Transverse colon (tissue), 4 donors: ENCODE results near the gene B4GALT5. TPM values are rescaled to one million over a fixed set of nuclear protein-coding genes. Genes with fewer than 3 reads are reported as not detected.
A peak's percentile ranks its signal among the peaks of the same experiment; 100 is the strongest.
"Not testable (repeated sequence)": the region's sequence is repeated elsewhere in the genome, so short reads cannot be mapped to it uniquely, and the experiment has no call there.

Experiments
- DNase-seq: peaks from one replicate; pipeline ENCODE4 v3.0.0-alpha.2; 2019
- H3K27ac ChIP-seq, 4 donors: fragments of 200-600 bp; sonication (generic); 2 replicates each; pipeline ENCODE4 v1.5.1; 2016 to 2018; ENCODE audit warnings: inconsistent platforms in 4 of 4
- H3K27me3 ChIP-seq: fragments of 200-600 bp; sonication (generic); 2 replicates; pipeline ENCODE4 v1.5.1; 2017; ENCODE audit warnings: inconsistent platforms
- H3K36me3 ChIP-seq, 4 donors: fragments of 200-600 bp; sonication (generic); 2 replicates each; pipeline ENCODE4 v1.5.1; 2017 to 2019; ENCODE audit warnings: inconsistent platforms in 4 of 4
- H3K4me1 ChIP-seq, 4 donors: fragments of 200-600 bp; sonication (generic); 2 replicates each; pipeline ENCODE4 v1.5.1; 2017 to 2020; ENCODE audit warnings: inconsistent platforms in 4 of 4
- H3K4me3 ChIP-seq, 4 donors: fragments of 200-600 bp; sonication (generic); 1 replicate in 1 of 4; 2 replicates in 3 of 4; pipeline versions ENCODE4 v1.5.1 to v1.6.1; 2017 to 2019; ENCODE audit warnings: inconsistent platforms in 4 of 4
- H3K9me3 ChIP-seq, 2 donors: fragments of 200-600 bp; sonication (generic); 2 replicates each; pipeline ENCODE4 v1.5.1; 2017 to 2019; ENCODE audit warnings: inconsistent platforms in 2 of 2
- EP300 ChIP-seq: sonication (generic); formaldehyde crosslinking; IDR thresholded peaks from one replicate; pipeline ENCODE4 v1.6.1; 2017; ENCODE audit warnings: antibody characterized with exemption, low read depth
- POLR2A ChIP-seq: fragments of 450-650 bp; IDR thresholded peaks from one replicate; pipeline ENCODE4 v1.6.1; 2016; ENCODE audit warnings: antibody characterized with exemption, mild to moderate bottlenecking, moderate library complexity
- POLR2AphosphoS5 ChIP-seq, 3 donors: sonication (generic); formaldehyde crosslinking; IDR thresholded peaks; one replicate each; pipeline ENCODE4 v1.6.1; 2016; ENCODE audit warnings: antibody characterized with exemption in 3 of 3
- WGBS, 2 donors: methylation state at CpG; one replicate each; pipeline ENCODE4 v1.1.5; 2018; ENCODE audit warnings: low coverage in 1 of 2; 5-methylcytosine and 5-hydroxymethylcytosine counted together
- in situ Hi-C, 4 donors: fragments of 200-750 bp; cut with MboI; loops; one replicate each; pipeline versions ENCODE4 v1.15.0 to v1.15.1; 2017; ENCODE audit warnings: low sequenced_read_pairs in 3 of 4, low pct_ligation_motif_present in 1 of 4, low pct_unique_long_range_greater_than_20kb in 1 of 4
- intact Hi-C: fragments of 100-400 bp; cut with DNase I; formaldehyde crosslinking; loops from one replicate; pipeline ENCODE4 v1.15.1; 2023; ENCODE audit warnings: low total_unique reads
- total RNA-seq, 4 donors: library from RNA; depleted of rRNA; stranded (reverse); fragments of >200 nt; gene quantifications; one replicate each; pipeline ENCODE4 v1.1.0, GENCODE V29; 2016
- TF ChIP-seq, protein P1 (sequence below), 5 experiments: fragments of 200-600 bp in 3 of 5; fragments of 450-650 bp in 2 of 5; sonication (generic) in 3 of 5; IDR thresholded peaks; 1 replicate in 2 of 5; 2 replicates in 3 of 5; pipeline ENCODE4 v1.5.1; 2016 to 2017; ENCODE audit warnings: antibody characterized with exemption in 5 of 5, inconsistent platforms in 3 of 5, mild to moderate bottlenecking in 2 of 5, moderate library complexity in 1 of 5

The B4GALT5 gene, protein sequence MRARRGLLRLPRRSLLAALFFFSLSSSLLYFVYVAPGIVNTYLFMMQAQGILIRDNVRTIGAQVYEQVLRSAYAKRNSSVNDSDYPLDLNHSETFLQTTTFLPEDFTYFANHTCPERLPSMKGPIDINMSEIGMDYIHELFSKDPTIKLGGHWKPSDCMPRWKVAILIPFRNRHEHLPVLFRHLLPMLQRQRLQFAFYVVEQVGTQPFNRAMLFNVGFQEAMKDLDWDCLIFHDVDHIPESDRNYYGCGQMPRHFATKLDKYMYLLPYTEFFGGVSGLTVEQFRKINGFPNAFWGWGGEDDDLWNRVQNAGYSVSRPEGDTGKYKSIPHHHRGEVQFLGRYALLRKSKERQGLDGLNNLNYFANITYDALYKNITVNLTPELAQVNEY
- total RNA-seq: 10 to 100 TPM; 22.3 to 43.2 (median 29.4) TPM

GRCh38 chr20:49713753-49714712 is at the start of gene B4GALT5:
Gene B4GALT5, minus strand, starts transcription at chr20:49713878. Its CDS starts 188 bp downstream, at chr20:49713690.
- TF ChIP-seq, protein P1, sequence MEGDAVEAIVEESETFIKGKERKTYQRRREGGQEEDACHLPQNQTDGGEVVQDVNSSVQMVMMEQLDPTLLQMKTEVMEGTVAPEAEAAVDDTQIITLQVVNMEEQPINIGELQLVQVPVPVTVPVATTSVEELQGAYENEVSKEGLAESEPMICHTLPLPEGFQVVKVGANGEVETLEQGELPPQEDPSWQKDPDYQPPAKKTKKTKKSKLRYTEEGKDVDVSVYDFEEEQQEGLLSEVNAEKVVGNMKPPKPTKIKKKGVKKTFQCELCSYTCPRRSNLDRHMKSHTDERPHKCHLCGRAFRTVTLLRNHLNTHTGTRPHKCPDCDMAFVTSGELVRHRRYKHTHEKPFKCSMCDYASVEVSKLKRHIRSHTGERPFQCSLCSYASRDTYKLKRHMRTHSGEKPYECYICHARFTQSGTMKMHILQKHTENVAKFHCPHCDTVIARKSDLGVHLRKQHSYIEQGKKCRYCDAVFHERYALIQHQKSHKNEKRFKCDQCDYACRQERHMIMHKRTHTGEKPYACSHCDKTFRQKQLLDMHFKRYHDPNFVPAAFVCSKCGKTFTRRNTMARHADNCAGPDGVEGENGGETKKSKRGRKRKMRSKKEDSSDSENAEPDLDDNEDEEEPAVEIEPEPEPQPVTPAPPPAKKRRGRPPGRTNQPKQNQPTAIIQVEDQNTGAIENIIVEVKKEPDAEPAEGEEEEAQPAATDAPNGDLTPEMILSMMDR (IDR thresholded peaks at IDR 0.05): no peak
- TF ChIP-seq POLR2A (no peak), POLR2AphosphoS5 (IDR thresholded peaks at IDR 0.05) (no peak), EP300 (no peak)
- intact Hi-C loops (no loop called here), in situ Hi-C loops (no loop called here)
- Histone ChIP-seq H3K4me1 (peaks cover 15 to 45% (median 33%) of the 10 kb centered on the region in 4 donors), H3K9me3 (no peaks in the 10 kb centered on the region), H3K4me3 (peak within 1 kb of the TSS; percentile 88 to 99 (median 95)), H3K27ac (peak within 1 kb of the TSS; percentile 93 to 99 (median 98)), H3K27me3 (no peaks in the 10 kb centered on the region), H3K36me3 (no peaks in the 10 kb centered on the region)
- WGBS, 2 donors: 5 to 49% methylated on average over 3 to 38 of the region's 70 CpGs
- peak; percentile 71 for DNase-seq

- H3K27ac ChIP-seq: no peak overlapping the region
- peaks cover 2 to 20% (median 4%) of the 10 kb centered on the region in 4 donors for H3K4me1 ChIP-seq
- no peak for TF ChIP-seq POLR2AphosphoS5 (IDR thresholded peaks at IDR 0.05)
- no peak for TF ChIP-seq EP300
- no peak for TF ChIP-seq POLR2A
- TF ChIP-seq, protein P1 (IDR thresholded peaks at IDR 0.05): no peak
- H3K9me3 ChIP-seq: no peaks in the 10 kb centered on the region
- in situ Hi-C loops (no loop called here), intact Hi-C loops (no loop called here)
- 92% methylated on average over 12 of the region's 12 CpGs; no CpG with 5 or more reads in 1 of the 2 donors for WGBS, 2 donors
- no peaks in the 10 kb centered on the region for H3K27me3 ChIP-seq
- no peaks in the 10 kb centered on the region for H3K36me3 ChIP-seq
- DNase-seq: no peak
- H3K4me3 ChIP-seq: no peak overlapping the region
Measured at GRCh38 chr20:49762940-49763766, 49.5 kb upstream of the B4GALT5 start.

DNA sequence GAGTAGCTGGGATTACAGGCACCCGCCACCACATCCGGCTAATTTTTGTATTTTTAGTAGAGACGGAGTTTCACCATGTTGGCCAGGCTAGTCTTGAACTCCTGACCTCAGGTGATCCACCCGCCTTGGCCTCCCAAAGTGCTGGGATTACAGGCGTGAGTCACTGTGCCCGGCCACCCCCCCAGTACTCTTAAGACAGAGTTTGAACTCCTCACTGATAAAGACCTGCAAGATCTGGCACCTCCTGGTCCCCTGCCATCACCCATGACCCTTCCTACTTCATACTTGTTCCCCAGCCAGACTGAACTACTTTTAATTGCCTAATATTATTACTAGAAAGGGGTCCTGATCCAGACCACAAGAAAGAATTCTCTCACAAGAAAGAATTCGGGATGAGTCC is 48.2 kb upstream of the B4GALT5 start:
- H3K36me3 ChIP-seq, H3K27me3 ChIP-seq, intact Hi-C loops, H3K4me3 ChIP-seq, H3K9me3 ChIP-seq, DNase-seq, in situ Hi-C loops, H3K27ac ChIP-seq: not testable (repeated sequence)
- peaks cover 0 to 17% (median 0%) of the 10 kb centered on the region in 4 donors for H3K4me1 ChIP-seq
- WGBS, 2 donors: 94% methylated on average over 7 of the region's 7 CpGs; no CpG with 5 or more reads in 1 of the 2 donors

- DNase-seq: no peak
- H3K9me3 ChIP-seq: no peaks in the 10 kb centered on the region
- no peak for TF ChIP-seq POLR2AphosphoS5 (IDR thresholded peaks at IDR 0.05)
- TF ChIP-seq, protein P1 (IDR thresholded peaks at IDR 0.05): no peak
- no peak for TF ChIP-seq EP300
- no peak for TF ChIP-seq POLR2A
- H3K36me3 ChIP-seq: no peaks in the 10 kb centered on the region
- no peak overlapping the region for H3K27ac ChIP-seq
- intact Hi-C loops (no loop called here), in situ Hi-C loops (no loop called here)
- H3K4me3 ChIP-seq: no peak overlapping the region
- H3K27me3 ChIP-seq: no peaks in the 10 kb centered on the region
- H3K4me1 ChIP-seq: peaks cover 0 to 3% (median 0%) of the 10 kb centered on the region in 4 donors
- WGBS, 2 donors: 93 to 97% methylated on average over 5 to 7 of the region's 7 CpGs
Measured at GRCh38 chr20:49759266-49759950, 45.7 kb upstream of the B4GALT5 start.
